ENCODE results near the gene GCH1. TPM values are rescaled to one million over a fixed set of nuclear protein-coding genes. Genes with fewer than 3 reads are reported as not detected.

The GCH1 gene
- polyA plus RNA-seq, 3 donors, result 55.3 to 68.6 (median 63.3) TPM

DNA sequence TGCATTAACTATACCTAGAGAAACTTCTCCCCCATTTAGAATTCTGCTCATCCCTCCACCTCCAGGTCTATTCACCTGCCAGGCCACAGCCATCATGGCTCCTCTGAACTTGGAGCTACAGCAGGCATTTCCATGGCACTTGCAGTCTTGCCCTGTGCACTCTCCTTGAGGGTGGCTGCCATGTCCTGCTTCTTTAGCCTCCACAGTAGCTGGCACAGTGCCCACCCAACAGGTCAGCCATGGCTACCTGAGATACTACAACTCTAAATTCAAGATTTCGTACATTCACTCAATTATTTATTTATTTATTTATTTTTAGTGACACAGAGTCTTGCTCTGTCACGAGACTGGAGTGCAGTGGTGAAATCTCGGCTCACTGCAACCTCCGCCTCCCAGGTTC is 46.5 kb downstream of the GCH1 start:
- DNase-seq, result no peak
- Histone ChIP-seq H3K9me3 (replicated peaks in 1 of 2; ENCODE audit: control insufficient read depth in 1 of 2, insufficient read depth in 1 of 2, low read length in 2 of 2) (no peaks in the 10 kb centered on the region), H3K4me3 (replicated peaks in 1 of 3; ENCODE audit: low read depth in 2 of 3, low read length in 3 of 3) (no peak overlapping the region), H3K36me3 (replicated peaks in 1 of 2; ENCODE audit: control insufficient read depth in 1 of 2, insufficient read depth in 2 of 2, low read length in 2 of 2) (peaks cover 11 to 40% of the 10 kb centered on the region in 2 donors), H3K79me2 (ENCODE audit: insufficient read depth, low read length) (peaks cover 4% of the 10 kb centered on the region), H3K9ac (ENCODE audit: insufficient read depth, low read length, poor library complexity, severe bottlenecking) (no peak overlapping the region), H3K4me2 (replicated peaks; ENCODE audit: extremely low read depth, low read length, poor library complexity, severe bottlenecking) (no peak overlapping the region), H3K27me3 (ENCODE audit: control insufficient read depth in 2 of 2, insufficient read depth in 2 of 2, low read length in 2 of 2) (no peaks in the 10 kb centered on the region), H3K4me1 (ENCODE audit: control insufficient read depth in 1 of 2, insufficient read depth in 2 of 2, low read length in 2 of 2) (peaks cover 34 to 37% of the 10 kb centered on the region in 2 donors), H3K27ac (ENCODE audit: low read depth in 1 of 2, low read length in 2 of 2) (no peak overlapping the region), H2AFZ (ENCODE audit: insufficient read depth, low read depth, low read length, poor library complexity, severe bottlenecking) (no peak overlapping the region), H4K20me1 (ENCODE audit: insufficient read depth, low read length) (peaks cover 66% of the 10 kb centered on the region)
- intact Hi-C loops (cut with micrococcal nuclease), result no loop called here
- H3K4me1 Mint-ChIP-seq, result peaks cover 43% of the 10 kb centered on the region
- WGBS (ENCODE audit: insufficient coverage), result 80% methylated on average over 1 of the region's 4 CpGs
- peak overlapping the region in 1 of 7 donors; percentile 75 for H3K27ac Mint-ChIP-seq
- TF ChIP-seq, protein P1, sequence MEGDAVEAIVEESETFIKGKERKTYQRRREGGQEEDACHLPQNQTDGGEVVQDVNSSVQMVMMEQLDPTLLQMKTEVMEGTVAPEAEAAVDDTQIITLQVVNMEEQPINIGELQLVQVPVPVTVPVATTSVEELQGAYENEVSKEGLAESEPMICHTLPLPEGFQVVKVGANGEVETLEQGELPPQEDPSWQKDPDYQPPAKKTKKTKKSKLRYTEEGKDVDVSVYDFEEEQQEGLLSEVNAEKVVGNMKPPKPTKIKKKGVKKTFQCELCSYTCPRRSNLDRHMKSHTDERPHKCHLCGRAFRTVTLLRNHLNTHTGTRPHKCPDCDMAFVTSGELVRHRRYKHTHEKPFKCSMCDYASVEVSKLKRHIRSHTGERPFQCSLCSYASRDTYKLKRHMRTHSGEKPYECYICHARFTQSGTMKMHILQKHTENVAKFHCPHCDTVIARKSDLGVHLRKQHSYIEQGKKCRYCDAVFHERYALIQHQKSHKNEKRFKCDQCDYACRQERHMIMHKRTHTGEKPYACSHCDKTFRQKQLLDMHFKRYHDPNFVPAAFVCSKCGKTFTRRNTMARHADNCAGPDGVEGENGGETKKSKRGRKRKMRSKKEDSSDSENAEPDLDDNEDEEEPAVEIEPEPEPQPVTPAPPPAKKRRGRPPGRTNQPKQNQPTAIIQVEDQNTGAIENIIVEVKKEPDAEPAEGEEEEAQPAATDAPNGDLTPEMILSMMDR (IDR thresholded peaks at IDR 0.05), result no peak
- no peaks in the 10 kb centered on the region for H3K27me3 Mint-ChIP-seq (ENCODE audit: low read depth in 3 of 3)
- peaks cover 39 to 46% of the 10 kb centered on the region in 2 donors for H3K36me3 Mint-ChIP-seq
- H3K4me3 Mint-ChIP-seq, result no peak overlapping the region
- H3K9me3 Mint-ChIP-seq, result no peaks in the 10 kb centered on the region

DNA sequence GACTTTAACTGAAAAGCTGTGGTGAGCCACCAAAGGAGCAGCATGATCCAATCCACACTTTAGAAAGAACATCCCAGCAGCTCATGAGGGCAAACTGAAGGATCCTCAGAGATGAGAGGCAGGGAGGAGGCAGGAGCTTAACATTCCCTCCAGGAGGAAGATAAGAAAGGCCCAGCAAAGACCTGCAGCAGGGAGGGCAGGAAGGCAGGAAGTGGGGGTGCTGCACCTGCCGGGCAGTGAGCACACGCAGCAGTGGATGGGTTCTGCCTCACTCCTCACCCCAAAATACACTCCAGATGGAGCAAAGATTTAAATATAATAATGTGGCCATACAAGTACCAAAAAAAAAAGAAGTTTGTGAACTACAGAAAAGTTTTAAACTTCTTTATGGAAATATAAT is 48.4 kb downstream of the GCH1 start:
- intact Hi-C loops (cut with micrococcal nuclease), result no loop called here

More for the DNA sequence above, 48.4 kb downstream of the GCH1 start:
- Histone ChIP-seq H3K36me3 (replicated peaks in 1 of 2; ENCODE audit: control insufficient read depth in 1 of 2, insufficient read depth in 2 of 2, low read length in 2 of 2) (peaks cover 7 to 31% of the 10 kb centered on the region in 2 donors), H2AFZ (ENCODE audit: insufficient read depth, low read depth, low read length, poor library complexity, severe bottlenecking) (no peak overlapping the region), H3K9me3 (replicated peaks in 1 of 2; ENCODE audit: control insufficient read depth in 1 of 2, insufficient read depth in 1 of 2, low read length in 2 of 2) (no peaks in the 10 kb centered on the region), H4K20me1 (ENCODE audit: insufficient read depth, low read length) (peaks cover 59% of the 10 kb centered on the region), H3K79me2 (ENCODE audit: insufficient read depth, low read length) (no peaks in the 10 kb centered on the region), H3K27ac (ENCODE audit: low read depth in 1 of 2, low read length in 2 of 2) (no peak overlapping the region), H3K4me3 (replicated peaks in 1 of 3; ENCODE audit: low read depth in 2 of 3, low read length in 3 of 3) (no peak overlapping the region), H3K4me1 (ENCODE audit: control insufficient read depth in 1 of 2, insufficient read depth in 2 of 2, low read length in 2 of 2) (peaks cover 19 to 22% of the 10 kb centered on the region in 2 donors), H3K4me2 (replicated peaks; ENCODE audit: extremely low read depth, low read length, poor library complexity, severe bottlenecking) (no peak overlapping the region), H3K9ac (ENCODE audit: insufficient read depth, low read length, poor library complexity, severe bottlenecking) (no peak overlapping the region), H3K27me3 (ENCODE audit: control insufficient read depth in 2 of 2, insufficient read depth in 2 of 2, low read length in 2 of 2) (no peaks in the 10 kb centered on the region)
- Mint-ChIP-seq H3K9me3 (no peaks in the 10 kb centered on the region), H3K36me3 (peaks cover 39 to 53% of the 10 kb centered on the region in 2 donors), H3K27ac (no peak overlapping the region), H3K4me1 (peaks cover 29% of the 10 kb centered on the region), H3K4me3 (no peak overlapping the region), H3K27me3 (ENCODE audit: low read depth in 3 of 3) (no peaks in the 10 kb centered on the region)
- no peak for DNase-seq
- WGBS (ENCODE audit: insufficient coverage), result no CpG with 5 or more reads among the region's 2 CpGs
- TF ChIP-seq, protein P1 (IDR thresholded peaks at IDR 0.05), result no peak
